DMS 273 (cell line): ENCODE measurements around the gene DIS3L2.
"Not testable (repeated sequence)": the region's sequence is repeated elsewhere in the genome, so short reads cannot be mapped to it uniquely, and the experiment has no call there.

Experiments used
- DNase-seq: peaks from one replicate; lab custom pipeline; 2025; ENCODE audit not compliant: unreplicated experiment; lab: John Stamatoyannopoulos, UW

Gene DIS3L2

GRCh38 chr2:232170396-232170795 is 208.9 kb downstream of the DIS3L2 start:
- DNase-seq: no peak

DNA sequence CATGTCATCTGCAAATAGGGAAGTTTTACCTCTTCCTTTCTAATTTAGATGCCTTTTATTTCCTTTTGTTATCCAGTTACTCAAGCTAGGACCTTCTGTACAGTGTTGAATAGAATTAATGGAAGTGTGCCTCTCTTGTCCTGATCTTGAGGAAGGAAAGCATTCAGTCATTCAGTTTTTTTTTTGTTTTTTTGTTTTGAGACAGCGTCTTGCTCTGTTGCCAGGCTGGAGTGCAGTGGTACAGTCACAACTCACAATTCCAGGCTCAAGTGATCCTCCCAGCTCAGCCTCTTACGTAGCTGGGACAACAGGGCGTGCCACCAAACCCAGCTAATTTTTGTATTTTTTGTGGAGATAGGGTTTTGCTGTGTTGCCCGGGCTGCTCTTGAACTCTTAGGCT is 213.1 kb downstream of the DIS3L2 start:
- DNase-seq: no peak

- DNase-seq: not testable (repeated sequence)
Observed at GRCh38 chr2:232176587-232176986, 215.1 kb downstream of the DIS3L2 start.

GRCh38 chr2:232183279-232183678 is 221.8 kb downstream of the DIS3L2 start:
- no peak for DNase-seq

DNA sequence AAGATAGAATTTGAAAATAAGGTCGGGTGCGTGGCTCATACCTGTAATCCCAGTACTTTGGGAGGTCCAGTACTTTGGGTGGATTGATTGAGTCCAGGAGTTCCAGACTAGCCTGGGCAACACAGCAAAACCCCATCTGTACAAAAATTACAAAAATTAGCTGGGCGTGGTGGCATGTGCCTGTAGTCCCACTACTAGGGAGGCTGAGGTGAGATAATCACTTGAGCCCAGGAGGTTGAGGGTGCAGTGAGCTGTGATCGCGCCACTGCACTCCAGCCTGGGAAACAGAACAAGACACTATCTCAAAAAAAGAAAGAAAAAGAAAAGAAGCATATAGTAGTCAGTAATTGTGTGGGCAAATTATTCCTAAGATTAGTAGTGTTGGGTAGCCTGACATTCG is 222.8 kb downstream of the DIS3L2 start:
- DNase-seq: no peak

DNA sequence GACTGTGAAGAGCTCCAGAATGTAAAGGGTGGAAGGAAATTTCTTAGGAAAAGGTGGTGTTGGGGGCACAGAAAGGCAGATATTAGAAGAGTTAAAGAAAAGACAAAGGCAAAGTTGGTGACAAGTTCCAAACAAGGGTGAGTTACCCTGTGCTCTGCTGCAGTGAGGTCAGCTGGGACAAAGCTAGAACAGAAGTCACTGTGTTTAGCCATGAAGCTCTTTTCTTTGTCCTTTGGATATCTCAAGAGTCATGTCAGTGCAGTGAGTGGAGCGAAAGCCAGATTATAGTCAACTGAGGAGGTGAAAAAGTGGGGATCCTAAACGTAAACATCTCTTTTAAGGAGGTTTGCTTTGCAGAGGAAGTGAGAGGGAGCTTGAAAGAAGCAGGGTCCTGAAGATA is 229.3 kb downstream of the DIS3L2 start:
- no peak for DNase-seq

DNA sequence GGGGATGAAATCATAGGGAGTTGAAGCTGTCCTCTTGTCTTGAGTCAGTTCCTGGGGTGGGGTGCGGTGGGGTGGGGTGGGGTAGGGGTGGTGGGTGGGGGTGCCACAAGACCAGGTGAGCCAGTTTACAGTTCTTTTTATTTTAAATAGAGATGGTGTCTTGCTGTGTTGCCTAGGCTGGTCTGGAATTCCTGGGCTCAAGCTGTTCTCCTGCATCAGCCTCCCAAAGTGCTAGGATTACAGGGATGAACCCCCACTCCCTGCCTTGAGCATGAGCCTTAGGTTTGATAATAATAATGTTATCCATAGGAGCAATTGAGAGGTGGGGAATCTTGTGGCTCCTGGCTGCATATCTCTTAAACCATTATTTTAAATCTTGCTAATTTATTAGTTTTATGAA is 234.0 kb downstream of the DIS3L2 start:
- DNase-seq: no peak

- no peak for DNase-seq
Observed at GRCh38 chr2:232196802-232197201, 235.3 kb downstream of the DIS3L2 start.

GRCh38 chr2:232200195-232200594 is 238.7 kb downstream of the DIS3L2 start:
- DNase-seq: no peak

DNA sequence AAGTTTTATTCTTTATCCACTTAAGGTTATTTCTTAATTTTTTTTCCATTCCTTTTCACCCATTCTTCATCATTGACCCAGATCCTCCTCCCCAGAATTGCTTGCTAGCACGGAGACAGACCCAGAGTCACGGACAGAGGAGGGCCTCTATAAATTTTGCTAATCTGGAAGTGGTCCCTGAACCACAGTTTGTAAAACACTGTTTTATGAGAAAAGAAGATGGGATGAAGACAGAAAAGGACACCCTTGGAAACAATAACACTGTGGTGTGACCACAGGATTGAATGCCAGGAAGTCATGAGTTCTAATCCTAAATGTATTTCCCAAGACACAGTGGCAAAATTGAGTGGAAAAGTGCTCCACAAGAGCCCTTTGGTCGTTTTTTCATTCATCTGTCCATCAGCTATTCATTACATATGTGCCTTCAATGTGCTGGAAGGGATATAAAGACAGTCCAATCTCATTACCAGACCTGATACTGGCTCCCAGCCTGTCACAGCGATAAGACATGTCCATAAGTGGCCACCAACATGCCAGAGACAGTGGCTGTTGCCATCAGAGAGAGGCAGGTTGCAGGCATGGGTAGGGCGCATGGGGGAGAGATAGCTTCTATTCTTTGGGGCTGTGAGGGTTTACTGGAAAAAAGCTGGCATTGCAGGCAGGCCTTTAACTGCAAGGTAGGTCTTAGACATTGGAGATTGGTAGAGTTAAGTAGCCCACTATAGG is 241.8 kb downstream of the DIS3L2 start:
- no peak for DNase-seq

GRCh38 chr2:232203936-232204335 is 242.4 kb downstream of the DIS3L2 start:
- DNase-seq: no peak

GRCh38 chr2:232204457-232204931 is 243.0 kb downstream of the DIS3L2 start:
- no peak for DNase-seq

GRCh38 chr2:232207174-232207573 is 245.7 kb downstream of the DIS3L2 start:
- no peak for DNase-seq

DNA sequence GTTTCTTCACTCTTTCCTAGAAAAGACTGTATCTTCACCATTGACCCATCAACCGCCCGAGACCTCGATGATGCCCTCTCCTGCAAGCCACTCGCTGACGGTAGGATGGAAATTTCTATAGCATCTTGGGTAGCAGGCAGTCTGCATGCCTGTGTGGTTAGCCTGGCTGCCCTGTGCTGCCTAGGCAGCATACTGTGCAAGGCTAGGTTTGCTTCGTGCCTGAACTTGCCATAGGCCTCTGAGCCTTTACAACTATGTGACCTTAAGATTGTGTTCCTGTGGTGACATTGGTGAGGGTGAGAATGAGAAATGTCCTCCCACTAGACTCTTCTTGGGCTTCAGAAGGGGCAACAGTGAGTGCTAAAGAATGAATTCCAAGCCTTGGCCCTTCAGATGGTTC is 248.8 kb downstream of the DIS3L2 start:
- no peak for DNase-seq

- DNase-seq: no peak
Observed at GRCh38 chr2:232211743-232212686, 250.5 kb downstream of the DIS3L2 start.

DNA sequence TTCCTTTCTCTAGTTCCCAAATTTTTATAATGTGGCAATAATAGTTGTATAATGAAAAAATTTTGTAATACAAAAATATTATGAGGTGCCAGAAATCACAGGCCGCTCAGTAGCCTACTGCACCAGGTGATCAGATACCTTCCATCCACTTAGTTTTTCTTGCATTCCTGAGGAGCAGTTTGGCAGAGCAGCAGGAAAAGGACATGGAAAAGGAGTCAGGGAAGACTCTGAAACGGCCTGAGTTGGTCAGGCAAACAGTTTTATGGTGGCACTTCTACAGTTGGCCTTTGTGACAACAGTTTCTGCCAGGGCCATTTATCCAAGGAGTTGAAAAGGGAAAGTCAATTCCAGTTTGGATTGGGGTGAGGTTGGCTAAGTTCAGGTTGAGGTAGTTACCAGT is 251.7 kb downstream of the DIS3L2 start:
- DNase-seq: no peak

GRCh38 chr2:232214053-232214452 is 252.5 kb downstream of the DIS3L2 start:
- no peak for DNase-seq

DNA sequence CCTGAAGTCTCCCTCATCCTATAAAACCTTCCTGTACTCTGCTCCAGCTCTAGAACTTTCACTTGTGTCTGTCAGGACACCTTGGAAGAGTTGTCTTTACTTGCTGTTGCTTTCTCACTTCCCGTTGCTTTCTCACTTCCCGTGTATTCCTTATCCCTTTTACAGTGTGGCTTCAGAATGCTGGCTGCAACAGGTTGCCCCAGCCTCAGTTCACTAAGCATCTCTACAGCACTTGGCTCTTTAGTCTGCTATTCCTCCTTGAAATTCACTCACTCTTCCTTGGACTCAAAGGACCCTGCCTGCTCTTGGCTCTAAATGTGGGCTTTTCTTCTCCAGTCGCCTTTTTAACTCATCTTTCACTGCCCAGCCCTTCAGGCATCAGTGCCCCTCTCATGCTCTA is 254.5 kb downstream of the DIS3L2 start:
- DNase-seq: no peak

DNA sequence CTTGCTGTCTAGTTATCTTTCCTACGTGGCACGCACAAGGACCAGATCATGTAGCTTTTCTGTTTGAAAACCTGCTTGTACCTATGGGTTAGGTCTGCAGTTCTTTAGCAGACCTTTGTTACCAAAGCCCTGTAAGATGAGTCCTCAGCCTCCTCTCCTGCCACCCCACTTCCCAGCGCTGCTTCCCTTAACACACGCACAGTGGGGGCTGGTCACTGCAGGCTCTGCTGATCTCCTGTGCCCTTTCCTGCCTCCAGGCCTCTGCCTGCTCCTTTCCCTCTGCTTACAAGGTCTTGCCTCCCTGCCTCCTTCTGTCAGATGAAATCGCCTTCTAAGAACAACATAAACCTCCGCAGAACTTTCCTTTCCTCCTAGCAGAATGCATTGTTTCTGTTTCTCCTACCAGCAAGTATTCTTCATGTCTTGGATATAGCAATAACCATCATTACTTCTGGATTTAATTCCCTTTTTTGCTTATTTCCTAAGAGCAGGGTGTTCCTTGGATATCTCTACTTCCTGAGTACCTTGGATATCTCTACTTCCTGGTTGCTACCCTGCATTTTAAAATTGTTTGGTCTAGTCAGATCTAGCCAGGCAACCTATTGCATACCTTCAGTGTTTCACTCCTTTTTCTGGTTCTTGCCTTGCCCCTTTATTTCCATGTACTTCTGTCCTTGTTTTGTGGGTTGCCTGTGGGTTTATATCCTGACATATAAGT is 257.4 kb downstream of the DIS3L2 start:
- DNase-seq: no peak

GRCh38 chr2:232219496-232219870 is 258.0 kb downstream of the DIS3L2 start:
- no peak for DNase-seq

DNA sequence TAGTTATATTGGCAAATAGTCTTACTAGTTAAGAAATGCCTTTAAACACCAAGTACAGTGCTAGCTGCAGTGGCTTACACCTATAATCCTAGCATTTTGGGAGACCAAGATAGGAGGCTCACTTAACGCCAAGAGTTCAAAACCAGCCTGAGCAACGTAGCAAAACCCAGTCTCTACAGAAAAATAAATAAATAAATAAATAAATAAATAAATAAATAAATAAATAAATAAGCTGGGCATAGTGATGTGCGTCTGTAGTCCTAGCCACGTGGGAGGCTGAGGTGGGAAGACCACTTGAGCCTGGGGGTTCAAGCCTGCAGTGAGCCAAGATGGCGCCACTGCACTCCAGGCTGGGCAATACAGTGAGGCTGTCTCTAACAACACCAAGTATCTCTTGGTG is 258.4 kb downstream of the DIS3L2 start:
- DNase-seq: no peak

DNA sequence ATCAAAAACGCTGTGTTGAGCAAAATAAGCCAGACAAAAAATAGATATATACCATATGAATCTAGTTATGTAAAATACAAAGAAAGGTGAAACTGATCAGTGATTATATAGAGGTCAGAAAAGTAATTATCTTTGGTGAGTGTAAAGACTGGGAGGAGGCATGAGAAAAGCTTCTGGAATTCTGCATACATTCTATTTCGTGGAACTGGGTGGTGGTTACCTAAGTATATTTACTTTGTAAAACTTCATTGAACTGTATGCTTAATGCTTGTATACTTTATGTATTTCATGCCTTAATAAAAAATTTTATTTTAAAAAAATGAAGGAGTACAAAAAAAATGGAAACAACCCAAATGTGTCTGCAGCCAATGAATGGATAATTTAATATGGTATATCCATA is 263.9 kb downstream of the DIS3L2 start:
- no peak for DNase-seq
